Activated CD8-positive, alpha-beta memory T cell treated with anti-CD3 and anti-CD28 coated beads, Interleukin-2, amount 50 U/mL, for 1 hour (primary cell): ENCODE measurements around the gene IFRD2.
"Not testable (repeated sequence)": the region's sequence is repeated elsewhere in the genome, so short reads cannot be mapped to it uniquely, and the experiment has no call there.

Experiments used
- DNase-seq: peaks from one replicate; pipeline ENCODE4 v3.0.0-alpha.2; 2020; ENCODE audit errors: extremely low read depth

The IFRD2 gene

GRCh38 chr3:50286322-50287227 is 5.7 kb downstream of the IFRD2 start:
- DNase-seq = no peak

GRCh38 chr3:50284121-50284520 is 8.1 kb downstream of the IFRD2 start:
- not testable (repeated sequence) for DNase-seq

DNA sequence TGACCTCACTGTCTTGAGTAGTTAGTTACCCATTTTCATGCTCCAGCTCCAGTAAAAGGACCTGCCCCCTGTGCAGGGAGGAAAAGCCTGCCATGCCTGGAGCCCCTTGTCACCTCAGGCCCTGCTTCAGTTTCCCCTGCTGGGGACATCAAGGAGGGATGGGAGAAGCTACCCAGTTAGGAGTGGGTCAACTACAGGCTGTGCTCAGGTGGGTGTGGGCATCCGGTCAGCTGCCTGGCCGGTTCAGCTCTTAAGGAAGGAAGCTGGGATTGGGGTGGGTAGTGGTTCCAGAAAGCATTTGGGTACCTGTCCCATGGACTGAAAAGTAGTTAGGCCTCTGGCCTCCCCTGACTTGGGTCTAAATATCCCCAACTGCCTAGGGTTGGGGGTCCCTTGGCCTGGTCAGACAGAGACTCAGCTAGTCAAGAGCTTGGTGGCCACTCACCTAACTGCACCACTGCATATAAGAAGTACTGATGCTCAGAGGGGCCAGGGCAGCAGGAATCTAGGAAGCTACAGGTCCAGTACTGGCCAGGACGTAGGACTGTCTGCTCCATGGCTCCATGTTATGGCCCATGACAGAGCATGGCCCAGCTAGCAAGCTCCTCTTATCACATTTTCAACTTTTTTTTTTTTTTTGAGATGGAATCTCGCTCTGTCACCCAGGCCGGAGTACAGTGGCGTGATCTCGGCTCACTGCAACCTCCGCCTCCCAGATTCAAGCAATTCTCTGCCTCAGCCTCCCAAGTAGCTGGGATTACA is 12.8 kb downstream of the IFRD2 start:
- no peak for DNase-seq

DNA sequence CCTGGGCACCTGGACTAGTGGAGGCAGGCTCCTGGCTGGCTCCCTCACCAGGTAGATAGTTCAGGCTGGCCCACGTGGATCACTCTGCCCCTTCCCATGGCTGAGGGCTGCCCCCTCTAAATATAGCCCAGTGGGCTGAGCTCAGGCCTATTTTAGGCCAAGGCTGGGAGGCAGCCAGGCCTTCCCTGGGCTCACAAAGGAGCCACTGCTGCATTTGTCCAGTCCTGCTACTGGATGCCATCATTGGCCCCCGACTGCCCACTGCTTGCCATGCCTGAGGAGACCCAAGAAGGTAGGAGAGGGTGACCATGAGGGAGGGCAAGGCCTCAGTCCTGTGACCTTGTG is 13.4 kb downstream of the IFRD2 start, which contains the start of gene LSMEM2:
Gene LSMEM2, plus strand, starts transcription at position 208 of the 345 bp plus-strand sequence. Its CDS starts 27 bp downstream, at position 235.
- no peak for DNase-seq

- no peak for DNase-seq
Measured at GRCh38 chr3:50278123-50278879, 13.9 kb downstream of the IFRD2 start.

GRCh38 chr3:50276762-50277101 is 15.5 kb downstream of the IFRD2 start:
- no peak for DNase-seq

DNA sequence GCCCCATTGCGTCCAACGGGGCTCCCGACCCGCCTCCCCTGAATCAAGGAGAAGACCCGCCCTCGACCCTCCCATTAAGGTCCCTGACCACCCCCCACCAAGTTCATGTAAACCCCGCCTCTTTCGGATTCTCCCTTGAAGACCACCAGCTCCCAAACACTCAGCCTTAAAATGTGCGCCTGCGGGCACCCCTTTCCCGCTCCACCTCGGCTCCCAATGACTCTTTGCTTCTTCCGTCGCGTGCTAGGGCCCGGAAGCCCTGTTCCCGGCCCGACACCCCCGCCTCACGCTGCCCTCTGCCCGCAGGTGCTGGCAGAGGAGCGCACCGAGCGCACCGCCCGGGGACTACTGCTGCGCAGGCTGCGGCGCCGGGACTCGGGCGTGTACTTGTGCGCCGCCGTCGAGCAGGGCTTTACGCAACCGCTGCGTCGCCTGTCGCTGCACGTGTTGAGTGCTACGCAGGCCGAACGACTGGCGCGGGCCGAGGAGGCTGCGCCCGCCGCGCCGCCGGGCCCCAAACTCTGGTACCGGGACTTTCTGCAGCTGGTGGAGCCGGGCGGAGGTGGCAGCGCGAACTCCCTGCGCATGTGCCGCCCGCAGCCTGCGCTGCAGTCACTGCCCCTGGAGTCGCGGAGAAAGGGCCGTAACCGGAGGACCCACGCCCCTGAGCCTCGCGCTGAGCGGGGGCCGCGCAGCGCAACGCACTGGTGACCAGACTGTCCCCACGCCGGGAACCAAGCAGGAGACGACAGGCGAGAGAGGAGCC is 16.1 kb downstream of the IFRD2 start:
- DNase-seq = no peak

DNA sequence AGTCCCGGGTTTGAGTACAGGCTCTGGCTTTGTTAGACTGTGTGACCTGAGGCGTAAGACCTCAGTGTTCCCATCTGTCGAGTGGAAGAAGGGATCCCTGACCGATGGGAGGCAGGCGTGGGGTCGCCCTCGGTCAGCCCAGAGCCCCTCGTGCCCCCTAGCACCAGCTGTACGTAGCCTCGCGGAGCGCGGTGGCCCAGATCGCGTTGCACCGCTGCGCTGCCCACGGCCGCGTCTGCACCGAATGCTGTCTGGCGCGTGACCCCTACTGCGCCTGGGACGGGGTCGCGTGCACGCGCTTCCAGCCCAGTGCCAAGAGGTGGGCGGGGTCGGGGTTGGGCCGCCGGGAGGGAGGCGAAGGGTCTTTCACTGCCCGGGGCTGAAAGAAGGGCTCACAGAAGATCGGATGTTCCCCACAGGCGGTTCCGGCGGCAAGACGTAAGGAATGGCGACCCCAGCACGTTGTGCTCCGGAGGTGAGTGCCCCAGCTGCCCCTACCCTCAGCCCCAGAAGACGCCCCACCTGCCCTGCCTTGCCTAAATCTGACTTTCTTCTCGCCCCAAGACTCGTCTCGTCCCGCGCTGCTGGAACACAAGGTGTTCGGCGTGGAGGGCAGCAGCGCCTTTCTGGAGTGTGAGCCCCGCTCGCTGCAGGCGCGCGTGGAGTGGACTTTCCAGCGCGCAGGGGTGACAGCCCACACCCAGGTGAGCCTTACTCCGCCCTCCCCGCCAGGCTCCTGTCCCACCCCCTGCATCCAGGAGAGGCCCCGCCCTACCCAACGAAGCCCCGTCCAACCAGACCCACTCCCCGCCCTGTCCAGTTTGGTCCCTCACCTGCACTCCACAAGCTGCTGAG is 16.9 kb downstream of the IFRD2 start:
- DNase-seq = no peak

GRCh38 chr3:50274371-50275104 is 17.7 kb downstream of the IFRD2 start:
- DNase-seq = no peak

DNA sequence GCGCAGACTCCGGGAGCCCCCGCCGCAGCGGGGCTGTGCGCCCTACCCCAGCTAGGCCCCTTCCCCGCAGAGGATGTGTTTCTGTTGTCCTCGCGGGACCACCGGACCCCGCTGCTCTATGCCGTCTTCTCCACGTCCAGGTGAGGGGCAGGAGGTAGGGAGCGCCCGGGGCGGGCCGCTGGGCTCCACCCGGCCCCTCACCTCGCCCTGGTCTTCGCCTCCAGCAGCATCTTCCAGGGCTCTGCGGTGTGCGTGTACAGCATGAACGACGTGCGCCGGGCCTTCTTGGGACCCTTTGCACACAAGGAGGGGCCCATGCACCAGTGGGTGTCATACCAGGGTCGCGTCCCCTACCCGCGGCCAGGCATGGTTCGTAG is 18.6 kb downstream of the IFRD2 start:
- no peak for DNase-seq

DNA sequence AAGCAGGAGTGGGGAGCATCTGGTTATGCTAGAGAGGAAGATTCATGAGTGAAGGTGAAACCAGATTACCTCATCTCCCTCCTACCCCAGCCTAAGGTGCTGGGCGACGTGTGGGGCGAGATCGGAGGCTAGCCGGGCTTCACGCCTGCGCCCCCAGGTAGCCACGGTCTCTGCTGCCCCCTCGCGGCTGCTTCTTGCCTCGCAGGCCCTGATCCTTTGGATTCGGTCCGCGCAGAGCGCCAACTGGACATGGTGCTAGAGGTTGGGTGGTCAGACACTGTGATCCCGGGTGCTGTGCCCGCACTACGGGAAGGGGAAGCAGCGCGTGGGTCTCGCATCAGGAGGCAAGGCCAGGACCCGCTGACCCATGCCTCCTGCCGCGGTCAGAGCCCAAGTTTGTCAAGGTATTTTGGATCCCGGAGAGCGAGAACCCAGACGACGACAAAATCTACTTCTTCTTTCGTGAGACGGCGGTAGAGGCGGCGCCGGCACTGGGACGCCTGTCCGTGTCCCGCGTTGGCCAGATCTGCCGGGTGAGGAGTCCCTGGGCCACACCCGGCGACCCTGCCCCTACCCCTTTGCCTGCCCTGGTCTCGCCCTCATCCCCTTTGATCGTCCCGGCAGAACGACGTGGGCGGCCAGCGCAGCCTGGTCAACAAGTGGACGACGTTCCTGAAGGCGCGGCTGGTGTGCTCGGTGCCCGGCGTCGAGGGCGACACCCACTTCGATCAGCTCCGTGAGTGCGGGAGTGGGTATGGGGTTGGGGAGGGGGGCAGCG is 19.1 kb downstream of the IFRD2 start:
- DNase-seq = peak; percentile 50

- DNase-seq = not testable (repeated sequence)
Measured at GRCh38 chr3:50272538-50272910, 19.7 kb downstream of the IFRD2 start.

- no peak for DNase-seq
Measured at GRCh38 chr3:50271314-50271936, 20.8 kb downstream of the IFRD2 start.

DNA sequence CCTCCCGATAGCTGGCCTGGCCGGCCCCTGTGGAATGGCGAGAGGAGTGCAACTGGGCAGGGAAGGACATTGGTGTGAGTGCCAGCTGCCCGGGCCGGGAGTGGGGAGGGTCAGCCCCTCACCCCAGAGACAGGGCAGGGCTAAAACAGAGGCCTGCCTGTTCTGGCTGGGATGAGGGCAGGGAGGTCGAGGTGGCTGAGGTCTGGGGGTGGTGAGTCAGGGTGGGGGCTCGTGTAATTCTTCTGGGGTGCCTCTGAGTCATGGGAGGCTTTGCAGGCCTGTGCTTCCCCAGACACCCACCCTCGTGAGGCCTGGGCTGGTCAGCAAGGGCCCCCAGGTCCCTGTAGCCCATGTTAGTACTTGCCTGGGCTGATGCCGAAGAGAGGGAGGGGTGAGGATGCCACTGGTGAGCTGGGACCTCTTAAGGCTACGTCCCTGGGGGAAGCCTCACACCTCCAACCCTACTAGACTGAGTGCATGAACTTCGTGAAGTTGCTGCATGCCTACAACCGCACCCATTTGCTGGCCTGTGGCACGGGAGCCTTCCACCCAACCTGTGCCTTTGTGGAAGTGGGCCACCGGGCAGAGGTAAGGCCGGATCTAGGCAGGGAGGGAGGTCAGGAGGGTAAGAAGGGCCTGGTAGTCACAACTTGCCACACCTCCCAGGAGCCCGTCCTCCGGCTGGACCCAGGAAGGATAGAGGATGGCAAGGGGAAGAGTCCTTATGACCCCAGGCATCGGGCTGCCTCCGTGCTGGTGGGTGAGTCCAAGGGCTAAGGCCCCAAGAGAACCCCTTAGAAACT is 21.6 kb downstream of the IFRD2 start:
- DNase-seq = no peak

GRCh38 chr3:50269977-50270413 is 22.2 kb downstream of the IFRD2 start:
- DNase-seq = no peak

GRCh38 chr3:50269460-50269859 is 22.8 kb downstream of the IFRD2 start:
- DNase-seq = no peak

DNA sequence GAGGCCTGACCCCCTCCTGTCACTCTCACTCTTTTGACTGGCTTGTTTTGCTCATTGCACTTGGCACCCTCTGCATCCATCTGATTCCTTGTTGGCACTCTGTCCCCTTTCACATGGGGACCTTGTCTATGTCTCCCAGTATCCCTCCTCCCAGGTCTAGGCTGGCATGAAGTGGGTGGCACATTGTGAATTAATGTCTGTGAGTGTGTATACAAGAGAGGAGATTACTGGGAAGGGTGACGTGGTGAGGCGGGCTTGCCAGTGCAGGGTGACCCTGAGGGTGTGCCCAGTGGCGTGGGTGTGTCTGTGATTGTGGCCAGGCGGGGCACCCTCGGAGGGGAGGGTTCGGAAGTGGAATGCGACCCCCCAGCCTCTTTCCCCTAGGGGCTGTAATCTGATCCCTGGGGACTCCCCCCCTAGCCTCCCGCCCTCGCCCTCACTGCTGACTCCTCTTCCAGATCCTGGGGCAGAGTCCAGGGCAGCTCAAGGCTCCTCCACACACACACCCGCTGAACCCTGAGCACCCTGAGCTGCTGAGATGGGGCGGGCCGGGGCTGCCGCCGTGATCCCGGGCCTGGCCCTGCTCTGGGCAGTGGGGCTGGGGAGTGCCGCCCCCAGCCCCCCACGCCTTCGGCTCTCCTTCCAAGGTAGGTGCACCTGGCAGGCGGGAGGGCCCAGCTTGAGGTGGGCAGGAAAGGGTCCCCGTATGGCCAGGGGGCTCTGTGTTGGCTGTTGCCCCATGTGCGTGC is 23.4 kb downstream of the IFRD2 start, which contains the start of gene SEMA3B:
Gene SEMA3B, plus strand, starts transcription at position 445 of the 749 bp plus-strand sequence. Its CDS starts 94 bp downstream, at position 539.
- DNase-seq = no peak
